Epidermal melanocyte (primary cell): ENCODE data around the gene CCM2.
"Not testable (repeated sequence)": the region's sequence is repeated elsewhere in the genome, so short reads cannot be mapped to it uniquely, and the experiment has no call there.

Experiments used
- DNase-seq: peaks from one replicate; pipeline ENCODE4 v3.0.0; 2011; ENCODE audit warnings: low spot score; ENCODE audit not compliant: insufficient read length

CCM2 gene

DNA sequence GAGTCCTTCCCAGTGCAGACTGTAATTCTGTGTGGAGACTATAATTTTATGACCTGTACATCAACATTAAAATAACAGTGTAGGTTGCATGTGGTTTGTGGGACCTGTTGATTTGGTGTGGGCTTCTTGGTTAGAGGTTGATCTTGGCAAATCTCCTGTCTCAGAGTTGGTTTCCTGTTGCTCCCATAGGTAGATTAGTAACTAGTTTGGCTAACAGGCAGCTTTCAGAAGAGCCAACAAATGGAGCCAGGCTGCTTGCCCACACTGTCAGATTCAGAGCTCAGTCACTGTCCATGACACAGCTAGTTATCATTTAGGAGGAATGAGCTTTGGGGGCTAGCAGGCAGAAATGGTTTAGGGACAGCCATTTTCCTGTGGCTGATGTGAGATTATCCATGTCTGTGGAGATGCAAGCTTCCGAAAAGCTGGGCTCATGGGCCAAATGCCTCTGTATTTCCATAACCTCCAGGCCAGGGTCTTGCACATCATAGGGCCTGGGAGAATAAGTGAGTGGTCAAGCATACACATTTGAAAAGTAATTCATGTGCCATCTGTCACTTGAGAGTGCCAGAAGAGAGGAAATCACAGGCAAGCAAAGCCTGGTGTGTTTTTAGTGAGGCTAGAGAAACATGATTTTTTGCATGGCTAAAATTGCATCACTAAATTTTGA is 33.4 kb downstream of the CCM2 start:
- DNase-seq = no peak

DNA sequence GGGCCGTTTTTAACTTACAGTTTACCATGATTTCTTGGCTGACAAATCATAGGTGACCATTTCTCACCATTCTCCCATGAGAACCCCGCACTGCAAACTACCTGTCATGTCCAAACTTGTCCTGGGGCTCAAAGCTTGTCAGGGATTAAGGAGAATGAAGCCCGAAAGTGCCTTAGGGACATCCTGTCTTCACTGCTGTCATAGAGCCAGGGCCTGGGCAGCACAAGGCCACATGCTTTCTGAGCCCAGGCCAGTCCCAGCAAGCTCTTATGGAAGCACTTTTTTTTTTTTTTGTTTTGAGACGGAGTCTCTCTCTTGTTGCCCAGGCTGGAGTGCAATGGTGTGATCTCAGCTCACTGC is 33.9 kb downstream of the CCM2 start:
- no peak for DNase-seq

DNA sequence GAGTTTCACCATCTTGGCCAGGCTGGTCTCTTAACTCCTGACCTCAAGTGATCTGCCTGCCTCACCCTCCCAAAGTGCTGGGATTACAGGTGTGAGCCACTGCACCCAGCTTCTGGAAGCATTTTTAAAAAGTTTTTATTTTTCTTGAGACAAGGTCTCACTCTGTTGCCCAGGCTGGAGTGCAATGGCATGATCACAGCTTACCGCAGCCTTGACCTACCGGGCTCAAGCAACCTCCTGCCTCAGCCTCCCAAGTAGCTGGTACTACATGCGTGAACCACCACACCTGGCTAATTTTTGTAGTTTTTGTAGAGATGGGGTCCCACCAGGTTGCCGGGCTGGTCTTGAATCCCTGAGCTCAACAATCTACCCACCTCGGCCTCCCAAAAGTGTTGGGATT is 34.7 kb downstream of the CCM2 start:
- DNase-seq = not testable (repeated sequence)

DNA sequence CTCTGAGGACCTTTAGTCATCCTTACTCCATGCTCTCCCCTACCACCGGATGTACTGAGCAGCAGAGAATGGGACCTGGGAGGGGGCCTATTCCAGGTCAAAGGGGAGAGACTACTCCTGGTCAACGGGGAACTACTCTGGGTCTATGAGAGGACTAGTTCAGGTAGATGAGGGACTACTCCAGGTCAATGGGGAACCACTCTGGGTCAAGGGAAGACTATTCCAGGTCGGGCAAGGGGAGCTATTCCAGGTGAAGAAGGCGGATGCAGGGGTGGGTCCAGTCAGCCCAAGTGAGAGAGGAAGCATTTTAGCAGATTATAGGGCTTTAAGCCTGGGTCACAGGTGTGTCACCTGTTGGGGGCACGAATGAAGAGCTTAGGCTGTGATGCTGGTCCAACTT is 35.4 kb downstream of the CCM2 start:
- DNase-seq = no peak

DNA sequence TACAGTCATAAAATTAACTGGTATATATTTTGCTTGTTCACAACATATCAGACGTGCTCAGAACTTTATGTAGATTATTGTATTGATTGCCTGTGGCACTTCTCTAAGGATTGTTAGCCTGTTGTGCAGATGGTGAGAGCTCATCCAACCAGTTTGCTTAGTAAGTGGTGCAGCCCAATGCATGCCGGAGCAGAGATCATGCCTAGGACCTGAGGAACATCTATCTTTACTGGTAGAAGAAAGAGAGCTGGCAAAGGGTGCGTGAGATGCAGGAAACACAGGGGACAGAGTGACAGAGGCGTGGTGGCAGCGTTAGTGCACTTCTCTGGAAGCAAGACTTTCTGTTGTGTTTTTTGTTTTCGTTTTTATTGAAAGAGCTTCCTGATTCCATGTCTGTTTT is 35.9 kb downstream of the CCM2 start:
- DNase-seq = no peak

DNA sequence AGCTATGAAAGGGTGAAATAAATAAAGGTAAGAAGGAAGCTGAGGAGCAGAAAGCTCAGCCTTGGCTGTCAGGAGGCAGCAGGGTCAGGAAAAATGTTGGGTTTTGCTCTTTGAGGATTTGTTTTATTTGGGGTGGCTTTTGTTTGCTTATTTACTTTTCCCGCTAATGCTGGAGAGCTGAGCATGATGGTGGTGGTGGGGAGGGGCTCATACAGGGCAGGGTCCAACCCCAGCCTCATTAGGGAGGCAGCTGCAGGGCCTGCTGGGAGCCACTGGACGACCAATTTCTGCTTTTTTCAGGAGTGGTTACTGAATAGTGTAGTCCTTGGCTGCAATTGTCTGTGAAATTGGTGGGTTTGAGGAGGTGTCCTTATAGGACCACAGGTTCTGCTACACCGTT is 36.3 kb downstream of the CCM2 start:
- DNase-seq = no peak

DNA sequence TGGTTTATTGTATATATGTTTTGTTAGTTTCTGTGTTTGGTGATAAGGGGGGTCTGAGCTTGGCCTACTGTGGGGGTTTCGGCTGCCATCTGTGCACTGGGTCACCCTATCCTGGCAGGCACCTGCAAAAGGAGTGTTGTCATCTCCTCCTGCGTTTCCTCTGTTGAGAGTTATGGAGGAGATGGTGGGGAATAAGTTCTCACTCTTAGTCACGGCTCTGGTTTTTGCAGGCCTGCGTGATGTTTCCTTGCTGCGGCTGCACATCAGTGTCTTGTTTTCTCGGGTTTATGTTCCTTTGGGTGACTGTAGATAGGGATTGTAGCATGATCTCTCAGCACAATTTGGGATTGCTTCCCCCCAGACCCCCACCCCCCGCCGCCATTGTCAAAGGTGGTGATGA is 36.8 kb downstream of the CCM2 start:
- no peak for DNase-seq

DNA sequence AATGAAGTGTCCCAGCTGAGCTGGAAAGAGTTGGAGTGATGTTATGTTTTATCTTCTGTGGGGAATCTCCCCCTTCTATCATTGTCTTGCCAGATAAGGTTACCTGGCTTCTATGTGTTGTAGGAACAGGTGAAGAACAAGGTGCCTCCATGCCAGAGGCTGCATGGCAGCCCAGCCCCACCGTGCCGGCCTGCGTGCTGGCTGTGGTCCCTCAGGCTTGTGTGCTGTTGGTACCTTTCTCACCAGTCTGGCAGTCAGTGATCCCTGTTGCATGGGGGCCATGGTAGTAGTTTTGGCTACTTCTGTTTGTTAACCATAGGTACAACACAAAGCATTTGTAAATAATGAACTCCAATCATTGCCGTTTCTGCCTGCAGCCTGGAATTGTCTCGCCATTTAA is 37.9 kb downstream of the CCM2 start:
- no peak for DNase-seq

DNA sequence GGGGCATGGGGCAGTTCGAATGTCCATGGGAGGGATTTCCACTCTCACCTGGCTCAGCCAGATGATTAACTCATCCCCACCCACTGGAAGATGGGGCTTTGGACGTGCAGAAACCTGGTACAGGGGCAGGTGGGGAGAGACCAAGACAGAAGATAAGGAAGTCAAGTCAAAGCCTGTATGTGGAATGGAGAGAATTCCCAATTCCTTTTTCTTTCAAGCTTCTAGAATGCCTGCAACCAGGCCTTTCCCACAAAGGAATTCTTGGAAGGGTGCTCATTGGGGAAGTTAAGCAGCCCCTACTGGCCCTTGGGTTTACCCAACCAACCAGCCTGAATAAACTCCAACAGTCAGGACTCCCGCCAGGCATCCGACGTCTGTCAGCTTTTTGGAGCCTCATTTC is 39.1 kb downstream of the CCM2 start:
- no peak for DNase-seq

DNA sequence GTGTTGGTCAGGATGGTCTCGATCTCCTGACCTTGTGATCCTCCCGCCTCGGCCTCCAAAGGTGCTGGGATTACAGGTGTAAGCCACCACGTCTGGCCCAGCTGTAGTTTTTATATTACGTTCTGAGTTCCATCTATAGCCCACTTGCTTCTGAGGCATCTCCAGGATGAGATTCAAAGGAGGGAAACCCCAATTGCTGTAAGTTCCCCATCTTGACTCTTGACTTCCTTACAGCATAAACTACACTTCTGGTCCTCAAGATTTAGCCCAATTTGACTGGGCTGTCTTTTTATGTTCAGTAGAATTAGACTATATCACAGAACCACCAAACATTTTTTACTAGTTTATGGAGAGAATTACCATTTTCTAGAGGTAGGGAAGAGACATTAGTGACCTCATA is 44.3 kb downstream of the CCM2 start:
- DNase-seq = no peak

DNA sequence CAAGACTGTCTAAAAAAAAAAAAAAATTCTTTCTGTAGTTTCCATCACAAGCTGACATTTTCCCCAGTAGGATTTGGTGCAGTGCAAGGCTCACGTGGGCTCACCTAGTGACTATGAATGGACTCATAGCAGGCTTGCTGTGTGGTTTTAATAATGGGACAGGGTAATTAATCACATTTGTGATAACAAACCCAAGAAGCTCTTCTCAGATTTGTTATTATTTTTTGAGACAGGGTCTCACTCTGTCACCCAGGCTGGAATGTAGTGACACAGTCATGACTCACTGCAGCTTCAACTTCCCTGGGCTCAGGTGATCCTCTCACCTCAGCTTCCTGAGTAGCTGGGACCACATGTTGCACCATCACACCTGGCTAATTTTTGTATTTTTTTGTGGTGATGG is 48.7 kb downstream of the CCM2 start:
- no peak for DNase-seq

DNA sequence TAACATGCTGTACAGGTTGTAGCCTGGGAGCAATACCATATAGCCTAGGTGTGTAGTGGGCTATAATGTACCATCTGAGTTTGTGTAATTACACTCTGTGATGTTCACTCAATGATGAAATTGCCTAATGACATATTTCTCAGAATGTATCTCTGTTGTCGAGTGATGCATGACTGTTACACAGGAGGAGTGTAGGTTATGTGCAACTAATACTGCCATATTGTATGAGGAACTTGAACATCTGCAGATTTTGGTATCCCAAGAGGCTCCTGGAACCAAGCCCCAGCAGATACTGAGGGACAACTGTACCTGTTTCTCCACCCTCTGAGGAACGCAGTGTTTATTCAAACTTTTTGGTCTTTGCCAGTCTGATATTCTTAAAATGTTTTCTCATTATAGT is 50.2 kb downstream of the CCM2 start:
- DNase-seq = no peak

DNA sequence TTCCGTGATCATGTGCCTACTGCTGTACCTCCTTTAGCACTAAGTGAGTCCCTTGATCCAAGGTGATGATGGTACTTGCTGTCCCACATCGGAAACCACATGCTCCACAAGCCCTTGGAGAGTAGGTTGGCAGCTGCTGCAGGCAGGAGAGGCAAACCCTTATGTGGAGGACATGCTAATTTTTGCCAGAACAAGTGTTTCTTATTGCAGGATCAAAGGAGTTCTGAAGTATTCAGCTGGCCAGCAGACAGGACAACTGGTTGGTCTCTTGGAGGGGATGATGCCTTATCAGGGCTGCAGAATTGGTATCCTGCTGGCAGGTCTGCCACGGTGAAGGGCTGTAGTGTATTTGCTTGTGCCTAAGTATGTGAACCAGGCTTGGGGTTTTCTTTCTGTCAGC is 52.0 kb downstream of the CCM2 start:
- no peak for DNase-seq

DNA sequence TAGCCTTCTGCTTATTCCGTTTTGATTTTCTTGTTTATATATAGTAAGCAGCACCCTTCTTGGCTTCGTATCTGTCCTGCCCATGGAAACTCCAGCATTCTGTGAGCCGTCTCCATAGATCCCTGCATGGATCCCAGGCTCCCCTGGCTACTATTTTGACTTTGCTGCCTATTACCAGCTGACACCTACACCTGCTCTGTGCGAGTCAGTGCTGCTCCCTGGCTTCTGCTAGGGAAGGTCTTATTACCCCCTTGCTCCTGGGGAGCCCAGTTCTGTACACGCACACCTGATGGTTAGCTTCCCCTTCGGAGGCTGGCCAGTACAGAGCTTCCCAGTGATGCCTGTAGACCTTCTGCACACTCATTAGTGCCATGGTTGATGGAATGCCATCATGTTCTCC is 53.4 kb downstream of the CCM2 start:
- DNase-seq = no peak

DNA sequence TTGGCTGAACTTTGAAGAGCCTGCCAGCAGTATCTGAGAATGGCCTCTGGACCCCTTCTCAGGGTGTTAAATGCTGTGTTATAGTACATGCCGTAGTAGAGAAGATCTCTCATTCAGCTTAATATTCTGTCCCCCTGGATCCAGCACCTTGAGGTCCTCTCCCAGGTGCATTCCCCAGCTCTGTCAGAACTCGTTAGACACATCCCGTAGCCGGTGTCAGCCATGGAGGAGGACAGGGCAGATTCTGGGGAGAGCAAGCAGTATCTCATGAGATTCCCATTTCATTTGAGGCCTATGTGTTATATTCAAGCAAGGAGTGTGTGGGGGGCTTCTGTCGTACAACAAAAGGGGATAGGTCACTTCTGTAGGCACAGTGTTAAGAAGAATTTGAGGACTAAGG is 53.9 kb downstream of the CCM2 start:
- DNase-seq = no peak

DNA sequence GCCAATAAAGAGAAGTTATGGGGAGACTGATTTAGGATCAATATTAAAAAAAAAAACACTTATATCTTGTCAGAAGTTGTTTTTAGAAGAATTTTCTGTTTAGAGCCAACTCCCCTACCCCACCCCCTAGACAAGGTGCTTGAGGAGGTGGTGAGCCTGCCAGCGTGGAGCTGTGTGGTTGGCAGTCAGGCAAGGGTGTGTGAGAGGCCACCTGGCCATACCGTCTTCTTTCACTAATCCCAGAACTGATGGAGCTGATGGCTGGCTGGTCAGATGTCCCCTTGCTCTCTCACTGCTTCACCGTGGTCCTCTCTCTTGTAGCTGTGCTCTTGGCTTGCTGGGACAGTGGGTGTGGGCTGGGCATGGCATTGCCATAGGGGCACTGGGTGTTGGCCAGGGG is 54.4 kb downstream of the CCM2 start:
- no peak for DNase-seq

DNA sequence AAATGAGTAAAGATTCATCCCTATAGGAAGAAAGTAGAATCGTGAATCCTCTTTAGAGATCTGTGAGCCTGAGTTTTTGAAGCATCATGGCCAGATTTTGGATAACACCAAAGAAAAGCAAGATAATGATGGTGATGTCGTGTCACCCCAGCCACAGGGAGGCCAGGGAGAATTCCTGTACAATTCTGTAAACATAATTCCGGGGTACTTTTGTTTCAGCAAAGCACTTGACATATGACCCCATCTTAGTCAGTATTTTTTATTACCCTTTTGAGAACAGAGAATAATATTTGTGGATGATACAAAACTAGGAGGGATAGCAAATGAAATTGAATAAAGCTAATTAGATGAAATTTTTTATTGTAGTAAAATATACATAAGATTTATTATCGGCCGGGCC is 55.0 kb downstream of the CCM2 start:
- DNase-seq = no peak

DNA sequence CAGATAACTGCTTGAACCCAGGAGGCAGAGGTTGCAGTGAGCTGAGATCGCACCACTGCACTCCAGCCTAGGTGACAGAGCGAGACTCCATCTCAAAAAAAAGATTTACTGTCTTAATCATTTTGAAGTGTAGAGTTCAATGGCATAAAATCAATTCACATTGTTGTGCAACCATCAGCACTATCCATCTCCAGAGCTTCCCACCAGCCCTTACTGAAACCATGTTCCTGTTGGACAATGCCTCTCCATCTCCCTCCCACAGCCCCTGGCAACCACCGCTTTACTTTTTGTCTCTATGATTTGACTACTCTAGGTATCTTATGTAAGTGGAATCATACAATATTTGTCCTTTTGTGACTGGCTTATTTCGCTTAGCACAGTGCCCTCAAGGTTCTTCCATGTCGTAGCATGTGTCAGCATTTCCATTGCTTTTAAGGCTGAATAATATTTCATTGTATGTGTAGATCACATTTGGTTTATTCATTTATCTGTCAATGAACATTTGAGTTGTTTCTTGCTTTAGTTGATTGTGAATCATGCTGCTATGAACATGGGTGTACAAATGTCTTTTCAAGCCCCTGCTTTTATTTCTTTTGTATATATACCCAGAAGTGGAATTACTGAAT is 55.7 kb downstream of the CCM2 start:
- DNase-seq = no peak

DNA sequence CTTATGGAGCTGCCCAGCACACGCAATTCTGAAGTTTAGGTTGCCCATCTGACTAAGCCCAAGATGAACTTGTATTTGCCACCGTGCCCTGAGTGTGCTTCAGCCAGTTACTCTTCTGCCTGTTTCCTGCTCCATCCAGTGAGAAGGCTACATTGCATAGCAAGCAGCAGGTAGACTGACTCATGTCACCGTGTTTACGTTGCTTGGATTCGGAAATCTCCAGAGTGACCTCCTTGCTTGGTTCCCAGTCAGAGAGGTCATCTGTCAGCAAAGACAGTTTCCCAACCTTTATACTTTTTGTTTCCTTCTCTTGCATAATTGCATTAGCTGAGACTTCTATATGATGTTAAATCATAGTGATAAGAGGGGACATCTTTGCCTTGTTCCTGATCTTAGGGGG is 57.9 kb downstream of the CCM2 start:
- no peak for DNase-seq

DNA sequence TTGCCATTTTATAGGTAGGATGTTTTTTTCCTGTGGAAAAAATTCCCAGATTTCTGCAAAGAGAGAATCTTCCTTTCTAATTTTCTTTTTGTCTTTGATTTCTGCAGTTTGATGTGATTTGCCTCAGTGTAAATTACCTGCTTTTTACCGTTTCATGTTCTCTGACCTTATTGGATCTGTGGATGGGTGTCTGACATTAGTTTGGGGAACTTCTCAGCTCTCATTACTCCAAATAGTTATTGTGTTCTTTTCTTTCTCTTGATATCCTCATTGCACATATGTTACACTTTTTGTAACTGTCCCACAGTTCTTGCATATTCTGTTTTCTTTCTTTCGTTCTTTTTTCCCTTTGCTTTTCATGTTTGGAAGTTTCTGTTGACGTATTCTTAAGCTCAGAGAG is 60.3 kb downstream of the CCM2 start:
- no peak for DNase-seq

DNA sequence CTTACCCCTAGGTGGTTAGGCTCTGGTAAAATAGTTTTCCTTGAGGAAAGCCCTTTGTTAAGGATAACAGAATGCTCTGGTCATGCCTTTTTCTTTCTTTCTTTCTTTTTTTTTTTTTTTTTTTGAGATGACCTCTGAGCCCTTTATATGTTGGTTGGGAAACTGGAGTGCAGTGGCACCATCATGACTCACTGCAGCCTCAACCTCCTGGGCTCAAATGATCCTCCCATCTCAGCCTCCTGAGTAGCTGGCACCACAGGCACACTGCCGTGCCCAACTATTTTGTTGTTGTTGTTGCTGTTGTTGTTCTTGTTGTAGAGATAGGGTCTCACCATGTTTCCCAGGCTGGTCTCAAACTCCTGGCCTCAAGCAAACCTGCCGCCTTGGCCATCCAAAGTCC is 61.4 kb downstream of the CCM2 start:
- DNase-seq = no peak

DNA sequence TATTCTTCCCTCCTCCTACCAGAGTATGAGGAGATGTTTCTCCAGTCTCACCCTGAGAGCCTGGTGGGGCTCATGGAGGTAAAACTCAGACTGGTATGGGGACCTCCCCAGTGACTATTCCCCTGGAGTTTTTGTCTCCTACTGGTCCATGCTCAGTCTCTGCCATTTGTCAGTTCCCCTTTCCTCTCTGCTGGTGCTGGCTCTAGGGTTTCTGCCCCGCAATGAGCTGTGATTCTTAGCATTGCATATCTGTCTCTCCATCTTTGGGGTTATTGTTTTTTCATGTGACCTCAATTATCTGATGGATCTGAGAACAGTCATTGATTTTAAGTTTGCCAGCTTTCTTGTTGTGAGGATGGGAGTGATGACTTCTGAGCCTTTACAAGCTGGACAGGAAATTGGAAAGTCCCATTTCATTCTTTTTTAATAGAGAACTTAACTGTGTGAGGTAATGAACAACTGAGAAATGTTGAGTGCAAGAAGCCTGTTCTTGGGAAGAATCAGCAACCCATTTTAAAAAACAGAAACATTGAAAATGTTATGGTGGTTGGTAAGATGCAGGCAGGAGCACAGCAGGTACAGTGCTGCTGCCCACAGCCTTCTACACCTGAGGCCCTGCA is 61.9 kb downstream of the CCM2 start:
- no peak for DNase-seq

DNA sequence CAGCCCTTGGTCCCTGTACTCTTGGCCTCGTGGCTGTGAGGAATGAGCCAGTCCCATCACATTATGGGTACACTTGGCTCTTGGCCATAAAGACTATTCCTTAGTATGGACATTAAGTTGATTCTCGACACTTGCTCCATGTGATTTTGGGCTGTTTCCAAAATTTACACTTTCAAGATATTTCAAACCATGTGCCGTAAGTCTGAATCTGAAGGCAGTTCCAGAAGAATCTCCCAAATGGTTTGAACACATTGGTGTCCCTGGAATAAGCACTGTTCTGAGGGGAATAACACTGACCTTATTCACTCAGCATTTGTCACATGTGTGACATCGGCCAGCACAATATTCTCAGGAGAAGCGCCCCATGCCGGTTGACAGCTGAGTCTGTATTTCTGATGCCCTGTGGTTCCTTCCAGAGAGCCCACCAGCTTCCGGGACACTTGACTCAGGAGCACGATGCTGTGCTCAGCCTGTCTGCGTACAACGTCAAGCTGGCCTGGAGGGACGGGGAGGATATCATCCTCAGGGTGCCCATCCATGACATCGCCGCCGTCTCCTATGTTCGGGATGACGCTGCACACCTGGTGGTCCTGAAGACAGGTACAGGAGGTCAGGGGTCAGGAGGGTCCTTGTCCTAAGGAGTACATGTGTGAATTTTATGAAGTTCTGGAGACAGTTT is 64.2 kb downstream of the CCM2 start:
- DNase-seq = no peak
